ENCODE data around the gene SH3BP4. TPM values are rescaled to one million over a fixed set of nuclear protein-coding genes. Genes with fewer than 3 reads are reported as not detected.

The SH3BP4 gene
- total RNA-seq, 1 donor from 2014 or later: 49.5 TPM

GRCh38 chr2:235046589-235046988 is 94.8 kb downstream of the SH3BP4 start:
- Mint-ChIP-seq H3K27ac (peak overlapping the region; percentile 48), H3K27me3 (no peaks in the 10 kb centered on the region), H3K9me3 (no peaks in the 10 kb centered on the region), H3K4me3 (no peak overlapping the region), H3K4me1 (ENCODE audit: unreplicated experiment) (peaks cover 29% of the 10 kb centered on the region), H3K36me3 (peaks cover 40% of the 10 kb centered on the region)
- no peak for DNase-seq (ENCODE audit: extremely low spot score, unreplicated experiment)
- TF ChIP-seq, protein P1, sequence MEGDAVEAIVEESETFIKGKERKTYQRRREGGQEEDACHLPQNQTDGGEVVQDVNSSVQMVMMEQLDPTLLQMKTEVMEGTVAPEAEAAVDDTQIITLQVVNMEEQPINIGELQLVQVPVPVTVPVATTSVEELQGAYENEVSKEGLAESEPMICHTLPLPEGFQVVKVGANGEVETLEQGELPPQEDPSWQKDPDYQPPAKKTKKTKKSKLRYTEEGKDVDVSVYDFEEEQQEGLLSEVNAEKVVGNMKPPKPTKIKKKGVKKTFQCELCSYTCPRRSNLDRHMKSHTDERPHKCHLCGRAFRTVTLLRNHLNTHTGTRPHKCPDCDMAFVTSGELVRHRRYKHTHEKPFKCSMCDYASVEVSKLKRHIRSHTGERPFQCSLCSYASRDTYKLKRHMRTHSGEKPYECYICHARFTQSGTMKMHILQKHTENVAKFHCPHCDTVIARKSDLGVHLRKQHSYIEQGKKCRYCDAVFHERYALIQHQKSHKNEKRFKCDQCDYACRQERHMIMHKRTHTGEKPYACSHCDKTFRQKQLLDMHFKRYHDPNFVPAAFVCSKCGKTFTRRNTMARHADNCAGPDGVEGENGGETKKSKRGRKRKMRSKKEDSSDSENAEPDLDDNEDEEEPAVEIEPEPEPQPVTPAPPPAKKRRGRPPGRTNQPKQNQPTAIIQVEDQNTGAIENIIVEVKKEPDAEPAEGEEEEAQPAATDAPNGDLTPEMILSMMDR (conservative IDR thresholded peaks at IDR 0.05): no peak

- no peaks in the 10 kb centered on the region for H3K9me3 Mint-ChIP-seq
- no peak for DNase-seq (ENCODE audit: extremely low spot score, unreplicated experiment)
- TF ChIP-seq, protein P1 (conservative IDR thresholded peaks at IDR 0.05): no peak
- peak overlapping the region; percentile 48 for H3K27ac Mint-ChIP-seq
- no peaks in the 10 kb centered on the region for H3K27me3 Mint-ChIP-seq
- H3K4me1 Mint-ChIP-seq (ENCODE audit: unreplicated experiment): peaks cover 36% of the 10 kb centered on the region
- peaks cover 43% of the 10 kb centered on the region for H3K36me3 Mint-ChIP-seq
- no peak overlapping the region for H3K4me3 Mint-ChIP-seq
Observed at GRCh38 chr2:235047171-235048160, 95.6 kb downstream of the SH3BP4 start.

- DNase-seq (ENCODE audit: extremely low spot score, unreplicated experiment): no peak
- Mint-ChIP-seq H3K4me3 (no peak overlapping the region), H3K9me3 (no peaks in the 10 kb centered on the region), H3K4me1 (ENCODE audit: unreplicated experiment) (peaks cover 36% of the 10 kb centered on the region), H3K27me3 (no peaks in the 10 kb centered on the region), H3K27ac (peak overlapping the region; percentile 0), H3K36me3 (peaks cover 41% of the 10 kb centered on the region)
- TF ChIP-seq, protein P1 (conservative IDR thresholded peaks at IDR 0.05): no peak
Observed at GRCh38 chr2:235048549-235048948, 96.7 kb downstream of the SH3BP4 start.

- no peaks in the 10 kb centered on the region for H3K27me3 Mint-ChIP-seq
- no peaks in the 10 kb centered on the region for H3K9me3 Mint-ChIP-seq
- peaks cover 38% of the 10 kb centered on the region for H3K36me3 Mint-ChIP-seq
Observed at GRCh38 chr2:235049069-235049468, 97.3 kb downstream of the SH3BP4 start.

GRCh38 chr2:235049719-235050118 is 97.9 kb downstream of the SH3BP4 start:
- Mint-ChIP-seq H3K4me1 (ENCODE audit: unreplicated experiment) (peaks cover 28% of the 10 kb centered on the region), H3K27me3 (no peaks in the 10 kb centered on the region), H3K27ac (peak overlapping the region; percentile 0), H3K36me3 (peaks cover 40% of the 10 kb centered on the region), H3K9me3 (no peaks in the 10 kb centered on the region), H3K4me3 (no peak overlapping the region)
- DNase-seq (ENCODE audit: extremely low spot score, unreplicated experiment): no peak
- TF ChIP-seq, protein P1 (conservative IDR thresholded peaks at IDR 0.05): no peak

More at GRCh38 chr2:235049069-235049468, 97.3 kb downstream of the SH3BP4 start:
- TF ChIP-seq, protein P1 (conservative IDR thresholded peaks at IDR 0.05): no peak
- Mint-ChIP-seq H3K4me3 (no peak overlapping the region), H3K4me1 (ENCODE audit: unreplicated experiment) (peaks cover 33% of the 10 kb centered on the region), H3K27ac (peak overlapping the region; percentile 0)
- DNase-seq (ENCODE audit: extremely low spot score, unreplicated experiment): no peak

Measured in type B pancreatic cell (in vitro differentiated cells).